Measurements from ENCODE around the gene BEND6. TPM values are rescaled to one million over a fixed set of nuclear protein-coding genes. Genes with fewer than 3 reads are reported as not detected.

The BEND6 gene
- total and polyA plus RNA-seq, 2 of the 8 experiments (the other 6 are each of a cell fraction or from before 2014, with no cell fraction given) = 0.71 to 2.1 TPM

GRCh38 chr6:56944661-56945060 is 10.2 kb upstream of the BEND6 start (continued):
- TF ChIP-seq JUN (IDR thresholded peaks at IDR 0.05; ENCODE audit: low read depth, low read length) (no peak), BACH1 (IDR thresholded peaks at IDR 0.05; ENCODE audit: low read length) (no peak), HDAC6 (IDR thresholded peaks at IDR 0.05; ENCODE audit: low read depth, low read length) (no peak)
- TF ChIP-seq, protein P1, sequence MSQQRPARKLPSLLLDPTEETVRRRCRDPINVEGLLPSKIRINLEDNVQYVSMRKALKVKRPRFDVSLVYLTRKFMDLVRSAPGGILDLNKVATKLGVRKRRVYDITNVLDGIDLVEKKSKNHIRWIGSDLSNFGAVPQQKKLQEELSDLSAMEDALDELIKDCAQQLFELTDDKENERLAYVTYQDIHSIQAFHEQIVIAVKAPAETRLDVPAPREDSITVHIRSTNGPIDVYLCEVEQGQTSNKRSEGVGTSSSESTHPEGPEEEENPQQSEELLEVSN (IDR thresholded peaks at IDR 0.05) = no peak
- TF ChIP-seq, protein P2, sequence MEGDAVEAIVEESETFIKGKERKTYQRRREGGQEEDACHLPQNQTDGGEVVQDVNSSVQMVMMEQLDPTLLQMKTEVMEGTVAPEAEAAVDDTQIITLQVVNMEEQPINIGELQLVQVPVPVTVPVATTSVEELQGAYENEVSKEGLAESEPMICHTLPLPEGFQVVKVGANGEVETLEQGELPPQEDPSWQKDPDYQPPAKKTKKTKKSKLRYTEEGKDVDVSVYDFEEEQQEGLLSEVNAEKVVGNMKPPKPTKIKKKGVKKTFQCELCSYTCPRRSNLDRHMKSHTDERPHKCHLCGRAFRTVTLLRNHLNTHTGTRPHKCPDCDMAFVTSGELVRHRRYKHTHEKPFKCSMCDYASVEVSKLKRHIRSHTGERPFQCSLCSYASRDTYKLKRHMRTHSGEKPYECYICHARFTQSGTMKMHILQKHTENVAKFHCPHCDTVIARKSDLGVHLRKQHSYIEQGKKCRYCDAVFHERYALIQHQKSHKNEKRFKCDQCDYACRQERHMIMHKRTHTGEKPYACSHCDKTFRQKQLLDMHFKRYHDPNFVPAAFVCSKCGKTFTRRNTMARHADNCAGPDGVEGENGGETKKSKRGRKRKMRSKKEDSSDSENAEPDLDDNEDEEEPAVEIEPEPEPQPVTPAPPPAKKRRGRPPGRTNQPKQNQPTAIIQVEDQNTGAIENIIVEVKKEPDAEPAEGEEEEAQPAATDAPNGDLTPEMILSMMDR (IDR thresholded peaks at IDR 0.05; ENCODE audit: control extremely low read depth in 1 of 3, insufficient read depth in 1 of 3, low read depth in 1 of 3, low read length in 3 of 3) = no peak
